ENCODE results near the gene CALY. TPM values are rescaled to one million over a fixed set of nuclear protein-coding genes. Genes with fewer than 3 reads are reported as not detected.

Gene CALY
- total RNA-seq, 1 donor from 2014 or later, result 19.8 TPM

GRCh38 chr10:133299738-133300137 lies 37.0 kb downstream of the CALY start:
- H3K27me3 Mint-ChIP-seq (ENCODE audit: unreplicated experiment), result peaks cover 2% of the 10 kb centered on the region
- no peak overlapping the region for H3K4me3 Mint-ChIP-seq (ENCODE audit: unreplicated experiment)
- no peak overlapping the region for H3K27ac Mint-ChIP-seq (ENCODE audit: unreplicated experiment)
- TF ChIP-seq, protein P1, sequence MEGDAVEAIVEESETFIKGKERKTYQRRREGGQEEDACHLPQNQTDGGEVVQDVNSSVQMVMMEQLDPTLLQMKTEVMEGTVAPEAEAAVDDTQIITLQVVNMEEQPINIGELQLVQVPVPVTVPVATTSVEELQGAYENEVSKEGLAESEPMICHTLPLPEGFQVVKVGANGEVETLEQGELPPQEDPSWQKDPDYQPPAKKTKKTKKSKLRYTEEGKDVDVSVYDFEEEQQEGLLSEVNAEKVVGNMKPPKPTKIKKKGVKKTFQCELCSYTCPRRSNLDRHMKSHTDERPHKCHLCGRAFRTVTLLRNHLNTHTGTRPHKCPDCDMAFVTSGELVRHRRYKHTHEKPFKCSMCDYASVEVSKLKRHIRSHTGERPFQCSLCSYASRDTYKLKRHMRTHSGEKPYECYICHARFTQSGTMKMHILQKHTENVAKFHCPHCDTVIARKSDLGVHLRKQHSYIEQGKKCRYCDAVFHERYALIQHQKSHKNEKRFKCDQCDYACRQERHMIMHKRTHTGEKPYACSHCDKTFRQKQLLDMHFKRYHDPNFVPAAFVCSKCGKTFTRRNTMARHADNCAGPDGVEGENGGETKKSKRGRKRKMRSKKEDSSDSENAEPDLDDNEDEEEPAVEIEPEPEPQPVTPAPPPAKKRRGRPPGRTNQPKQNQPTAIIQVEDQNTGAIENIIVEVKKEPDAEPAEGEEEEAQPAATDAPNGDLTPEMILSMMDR (IDR thresholded peaks at IDR 0.05; ENCODE audit: partially characterized antibody, unreplicated experiment), result no peak
- H3K4me1 Mint-ChIP-seq (ENCODE audit: low read depth, unreplicated experiment), result no peaks in the 10 kb centered on the region
- H3K9me3 Mint-ChIP-seq (ENCODE audit: unreplicated experiment), result peaks cover 3% of the 10 kb centered on the region
- H3K36me3 Mint-ChIP-seq (ENCODE audit: unreplicated experiment), result peaks cover 4% of the 10 kb centered on the region
- no peak for DNase-seq

GRCh38 chr10:133299224-133299623 lies 37.5 kb downstream of the CALY start:
- Mint-ChIP-seq H3K27me3 (ENCODE audit: unreplicated experiment) (peaks cover 2% of the 10 kb centered on the region), H3K27ac (ENCODE audit: unreplicated experiment) (no peak overlapping the region), H3K4me3 (ENCODE audit: unreplicated experiment) (no peak overlapping the region), H3K36me3 (ENCODE audit: unreplicated experiment) (peaks cover 4% of the 10 kb centered on the region), H3K9me3 (ENCODE audit: unreplicated experiment) (peaks cover 3% of the 10 kb centered on the region), H3K4me1 (ENCODE audit: low read depth, unreplicated experiment) (no peaks in the 10 kb centered on the region)
- TF ChIP-seq, protein P1 (IDR thresholded peaks at IDR 0.05; ENCODE audit: partially characterized antibody, unreplicated experiment), result no peak
- no peak for DNase-seq

DNA sequence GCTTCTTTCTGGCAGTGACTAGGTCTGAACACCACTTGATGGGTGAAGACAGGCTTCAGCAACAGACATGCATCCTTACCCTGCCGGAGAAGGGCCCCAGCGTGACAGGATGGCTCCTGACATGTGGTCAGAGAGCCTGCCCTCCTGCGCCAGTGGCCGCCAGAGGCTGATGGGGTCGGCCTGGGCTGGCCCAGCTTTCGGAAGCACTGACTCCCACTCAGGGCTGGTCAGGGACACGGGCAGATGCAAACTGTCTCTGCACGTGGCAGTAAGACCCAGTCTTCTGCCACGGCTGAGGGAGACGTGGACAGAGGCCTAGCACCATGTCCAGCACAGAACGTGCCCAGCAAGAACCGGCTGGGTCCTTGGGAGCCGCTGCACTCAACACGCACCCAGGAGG lies 38.2 kb downstream of the CALY start:
- Mint-ChIP-seq H3K9me3 (ENCODE audit: unreplicated experiment) (peaks cover 3% of the 10 kb centered on the region), H3K4me1 (ENCODE audit: low read depth, unreplicated experiment) (no peaks in the 10 kb centered on the region), H3K27me3 (ENCODE audit: unreplicated experiment) (no peaks in the 10 kb centered on the region), H3K36me3 (ENCODE audit: unreplicated experiment) (peaks cover 4% of the 10 kb centered on the region), H3K4me3 (ENCODE audit: unreplicated experiment) (no peak overlapping the region), H3K27ac (ENCODE audit: unreplicated experiment) (no peak overlapping the region)
- TF ChIP-seq, protein P1 (IDR thresholded peaks at IDR 0.05; ENCODE audit: partially characterized antibody, unreplicated experiment), result no peak
- DNase-seq, result no peak

DNA sequence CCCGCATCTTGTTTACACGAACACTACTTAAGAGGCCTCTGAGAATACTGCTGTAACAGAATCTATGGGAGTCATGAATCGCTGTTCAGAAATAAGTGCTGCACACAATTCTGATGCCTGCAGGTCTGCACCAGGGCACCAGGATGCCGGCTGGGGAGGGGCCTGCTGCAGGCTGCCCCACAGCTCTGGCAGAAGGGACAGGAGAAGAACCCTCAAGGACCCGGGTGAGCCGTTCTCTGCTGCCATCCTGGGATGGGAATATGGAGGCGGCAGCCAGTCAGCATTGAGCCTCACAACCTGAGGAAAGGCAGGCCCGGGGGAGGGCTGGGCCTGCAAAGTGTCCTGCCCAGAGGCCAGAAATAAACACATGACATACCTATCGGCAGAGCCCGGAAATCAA lies 39.2 kb downstream of the CALY start:
- H3K9me3 Mint-ChIP-seq (ENCODE audit: unreplicated experiment), result peaks cover 3% of the 10 kb centered on the region
- no peak overlapping the region for H3K4me3 Mint-ChIP-seq (ENCODE audit: unreplicated experiment)
- no peak for DNase-seq
- H3K27ac Mint-ChIP-seq (ENCODE audit: unreplicated experiment), result no peak overlapping the region
- no peaks in the 10 kb centered on the region for H3K27me3 Mint-ChIP-seq (ENCODE audit: unreplicated experiment)
- H3K4me1 Mint-ChIP-seq (ENCODE audit: low read depth, unreplicated experiment), result no peaks in the 10 kb centered on the region
- peaks cover 4% of the 10 kb centered on the region for H3K36me3 Mint-ChIP-seq (ENCODE audit: unreplicated experiment)
- TF ChIP-seq, protein P1 (IDR thresholded peaks at IDR 0.05; ENCODE audit: partially characterized antibody, unreplicated experiment), result no peak

GRCh38 chr10:133295426-133296320 lies 41.0 kb downstream of the CALY start:
- Mint-ChIP-seq H3K36me3 (ENCODE audit: unreplicated experiment) (peaks cover 6% of the 10 kb centered on the region), H3K4me3 (ENCODE audit: unreplicated experiment) (no peak overlapping the region), H3K27me3 (ENCODE audit: unreplicated experiment) (no peaks in the 10 kb centered on the region), H3K4me1 (ENCODE audit: low read depth, unreplicated experiment) (peaks cover 1% of the 10 kb centered on the region), H3K9me3 (ENCODE audit: unreplicated experiment) (peaks cover 3% of the 10 kb centered on the region), H3K27ac (ENCODE audit: unreplicated experiment) (no peak overlapping the region)
- TF ChIP-seq, protein P1 (IDR thresholded peaks at IDR 0.05; ENCODE audit: partially characterized antibody, unreplicated experiment), result no peak
- DNase-seq, result no peak
